KMS-11 (cell line): ENCODE results near the gene KCNC1.

Experiments
- H2AFZ ChIP-seq: fragments of 200-600 bp; sonication (generic); 2 replicates; pipeline ENCODE4 v1.6.1; 2016; ENCODE audit warnings: antibody characterized with exemption, mixed run types, low read depth
- H3K27ac ChIP-seq: fragments of 200-600 bp; sonication (generic); 2 replicates; pipeline ENCODE4 v1.6.1; 2016; ENCODE audit warnings: mild to moderate bottlenecking, mixed run types
- H3K27me3 ChIP-seq: fragments of 200-600 bp; sonication (generic); 2 replicates; pipeline ENCODE4 v1.6.1; 2017; ENCODE audit warnings: mild to moderate bottlenecking, low read depth, mixed run types, moderate library complexity; ENCODE audit not compliant: insufficient read depth
- H3K36me3 ChIP-seq: fragments of 200-600 bp; sonication (generic); 2 replicates; pipeline ENCODE4 v1.6.1; 2017; ENCODE audit warnings: mild to moderate bottlenecking, mixed run types; ENCODE audit not compliant: insufficient read depth
- H3K4me1 ChIP-seq: fragments of 200-600 bp; sonication (generic); 2 replicates; pipeline ENCODE4 v1.6.1; 2016; ENCODE audit warnings: mild to moderate bottlenecking, low read depth, mixed run types; ENCODE audit not compliant: poor library complexity, severe bottlenecking
- H3K4me2 ChIP-seq: fragments of 200-600 bp; sonication (generic); 2 replicates; pipeline ENCODE4 v1.7.0; 2016; ENCODE audit warnings: mild to moderate bottlenecking, mixed run types
- H3K4me3 ChIP-seq: fragments of 200-600 bp; sonication (generic); IDR thresholded peaks from 2 replicates; pipeline ENCODE4 v1.6.1; 2017; ENCODE audit warnings: low read depth, low read length, mixed read lengths; ENCODE audit not compliant: insufficient read depth
- H3K79me2 ChIP-seq: fragments of 200-600 bp; sonication (generic); 2 replicates; pipeline ENCODE4 v1.6.1; 2016; ENCODE audit warnings: low read depth, mixed run types; ENCODE audit not compliant: insufficient read depth
- H3K9ac ChIP-seq: fragments of 200-600 bp; sonication (generic); 2 replicates; pipeline ENCODE4 v1.6.1; 2016; ENCODE audit warnings: mild to moderate bottlenecking, mixed run types
- H4K20me1 ChIP-seq: fragments of 200-600 bp; sonication (generic); 2 replicates; pipeline ENCODE4 v1.6.1; 2016; ENCODE audit warnings: mild to moderate bottlenecking, mixed run types; ENCODE audit not compliant: insufficient read depth
- CTCF ChIP-seq: fragments of 200-600 bp; sonication (generic); conservative IDR thresholded peaks from 2 replicates; pipeline ENCODE4 v1.6.1; 2017; ENCODE audit warnings: low read depth, mild to moderate bottlenecking, antibody characterized with exemption, low read length, moderate library complexity, mixed read lengths

KCNC1 gene

DNA sequence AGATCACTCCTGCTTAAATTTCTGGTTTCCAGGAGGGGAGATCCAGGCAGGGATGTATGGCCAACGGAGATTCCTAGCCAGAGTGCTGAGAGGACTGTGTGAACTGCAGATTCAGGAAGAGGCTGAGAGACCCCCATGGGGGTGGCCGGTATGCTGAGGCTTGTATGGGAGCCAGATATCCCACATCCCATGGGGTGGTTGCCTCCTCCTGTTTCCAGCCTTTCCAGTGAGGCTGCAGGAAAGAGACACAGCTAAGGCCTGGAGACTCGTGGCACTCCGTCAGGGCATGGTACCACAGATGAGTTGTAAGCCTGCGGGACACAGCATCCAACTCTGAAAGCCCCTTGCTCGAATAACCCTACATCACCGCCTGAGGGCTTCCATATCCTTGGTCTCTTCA is 16.6 kb upstream of the KCNC1 start:
- Histone ChIP-seq H3K4me3 (no peak overlapping the region), H3K9ac (no peak overlapping the region), H3K27ac (no peak overlapping the region), H4K20me1 (no peaks in the 10 kb centered on the region), H3K79me2 (no peaks in the 10 kb centered on the region), H3K36me3 (no peaks in the 10 kb centered on the region), H3K4me2 (no peak overlapping the region), H3K4me1 (no peaks in the 10 kb centered on the region), H3K27me3 (no peaks in the 10 kb centered on the region), H2AFZ (no peak overlapping the region)
- TF ChIP-seq CTCF = no peak

GRCh38 chr11:17718510-17718962 is 16.0 kb upstream of the KCNC1 start:
- TF ChIP-seq CTCF = no peak
- Histone ChIP-seq H3K9ac (no peak overlapping the region), H3K4me2 (no peak overlapping the region), H2AFZ (no peak overlapping the region), H4K20me1 (no peaks in the 10 kb centered on the region), H3K27me3 (no peaks in the 10 kb centered on the region), H3K79me2 (no peaks in the 10 kb centered on the region), H3K4me3 (no peak overlapping the region), H3K4me1 (no peaks in the 10 kb centered on the region), H3K36me3 (no peaks in the 10 kb centered on the region), H3K27ac (no peak overlapping the region)

- H3K27me3 ChIP-seq = no peaks in the 10 kb centered on the region
- no peak for TF ChIP-seq CTCF
- H3K27ac ChIP-seq = no peak within 1 kb of the TSS
- H3K4me3 ChIP-seq = no peak within 1 kb of the TSS
- no peaks in the 10 kb centered on the region for H3K4me1 ChIP-seq
- no peak within 1 kb of the TSS for H2AFZ ChIP-seq
- H3K79me2 ChIP-seq = no peaks in the 10 kb centered on the region
- H4K20me1 ChIP-seq = no peaks in the 10 kb centered on the region
- no peak within 1 kb of the TSS for H3K9ac ChIP-seq
- H3K4me2 ChIP-seq = no peak within 1 kb of the TSS
- no peaks in the 10 kb centered on the region for H3K36me3 ChIP-seq
Observed at GRCh38 chr11:17719028-17719937, 15.3 kb upstream of the KCNC1 start, which contains the start of gene MYOD1. Gene MYOD1, plus strand, starts transcription at chr11:17719571. Its CDS starts 212 bp downstream, at chr11:17719783.

GRCh38 chr11:17719938-17720795 is 14.4 kb upstream of the KCNC1 start:
- TF ChIP-seq CTCF = no peak
- Histone ChIP-seq H2AFZ (no peak overlapping the region), H3K36me3 (no peaks in the 10 kb centered on the region), H3K27ac (no peak overlapping the region), H4K20me1 (no peaks in the 10 kb centered on the region), H3K4me2 (no peak overlapping the region), H3K79me2 (no peaks in the 10 kb centered on the region), H3K9ac (no peak overlapping the region), H3K4me3 (no peak overlapping the region), H3K27me3 (no peaks in the 10 kb centered on the region), H3K4me1 (no peaks in the 10 kb centered on the region)
